Duodenal mucosa (tissue), 2 donors: Measurements from ENCODE around the gene NOL4L.

Source experiments
- H3K27ac ChIP-seq: one replicate; pipeline ENCODE4 v1.7.0; 2013; ENCODE audit warnings: low read depth, low read length
- H3K27me3 ChIP-seq, 2 donors: one replicate each; pipeline ENCODE4 v1.7.0; 2013; ENCODE audit warnings: low read length in 2 of 2, control low read depth in 1 of 2; ENCODE audit not compliant: insufficient read depth in 2 of 2, control insufficient read depth in 1 of 2
- H3K36me3 ChIP-seq, 2 donors: one replicate each; pipeline ENCODE4 v1.7.0; 2013; ENCODE audit warnings: low read length in 2 of 2, control low read depth in 1 of 2; ENCODE audit not compliant: insufficient read depth in 2 of 2, control insufficient read depth in 1 of 2
- H3K4me1 ChIP-seq, 2 donors: one replicate each; pipeline ENCODE4 v1.7.0; 2013; ENCODE audit warnings: low read length in 2 of 2, control low read depth in 1 of 2; ENCODE audit not compliant: insufficient read depth in 2 of 2, control insufficient read depth in 1 of 2
- H3K4me3 ChIP-seq, 2 donors: one replicate each; pipeline ENCODE4 v1.7.0; 2013; ENCODE audit warnings: low read length in 2 of 2, low read depth in 1 of 2
- H3K9ac ChIP-seq, 2 donors: one replicate each; pipeline ENCODE4 v1.7.0; 2013; ENCODE audit warnings: low read length in 2 of 2, low read depth in 1 of 2
- H3K9me3 ChIP-seq, 2 donors: one replicate each; pipeline ENCODE4 v1.7.0; 2013; ENCODE audit warnings: low read length in 2 of 2, control low read depth in 1 of 2; ENCODE audit not compliant: control insufficient read depth in 1 of 2

The NOL4L gene

GRCh38 chr20:32483351-32484224 lies 101.5 kb downstream of the NOL4L start:
- peak overlapping the region; percentile 55 to 64 for H3K9ac ChIP-seq
- peaks cover 51 to 52% of the 10 kb centered on the region in 2 donors for H3K4me1 ChIP-seq
- H3K27me3 ChIP-seq: no peaks in the 10 kb centered on the region
- peak overlapping the region; percentile 71 for H3K27ac ChIP-seq
- no peaks in the 10 kb centered on the region for H3K36me3 ChIP-seq
- H3K4me3 ChIP-seq: peak overlapping the region; percentile 79
- no peaks in the 10 kb centered on the region for H3K9me3 ChIP-seq

GRCh38 chr20:32482442-32483261 lies 102.5 kb downstream of the NOL4L start:
- Histone ChIP-seq H3K36me3 (no peaks in the 10 kb centered on the region), H3K4me1 (peaks cover 60 to 61% of the 10 kb centered on the region in 2 donors), H3K9me3 (no peaks in the 10 kb centered on the region), H3K27ac (peak overlapping the region; percentile 71), H3K27me3 (no peaks in the 10 kb centered on the region), H3K9ac (peak overlapping the region; percentile 66 to 71), H3K4me3 (peak overlapping the region; percentile 71 to 79)

GRCh38 chr20:32482143-32482441 lies 103.0 kb downstream of the NOL4L start:
- Histone ChIP-seq H3K27ac (peak overlapping the region; percentile 71), H3K9ac (peak overlapping the region; percentile 66 to 71), H3K9me3 (no peaks in the 10 kb centered on the region), H3K4me1 (peaks cover 66 to 67% of the 10 kb centered on the region in 2 donors), H3K27me3 (no peaks in the 10 kb centered on the region), H3K36me3 (no peaks in the 10 kb centered on the region), H3K4me3 (peak overlapping the region; percentile 71 to 79)

GRCh38 chr20:32481311-32482142 lies 103.6 kb downstream of the NOL4L start:
- H3K4me3 ChIP-seq: peak overlapping the region; percentile 71 to 79
- H3K9ac ChIP-seq: peak overlapping the region; percentile 66 to 71
- peak overlapping the region; percentile 67 for H3K27ac ChIP-seq
- no peaks in the 10 kb centered on the region for H3K36me3 ChIP-seq
- no peaks in the 10 kb centered on the region for H3K27me3 ChIP-seq
- peaks cover 69 to 70% of the 10 kb centered on the region in 2 donors for H3K4me1 ChIP-seq
- H3K9me3 ChIP-seq: no peaks in the 10 kb centered on the region

- peak overlapping the region; percentile 64 for H3K27ac ChIP-seq
- no peaks in the 10 kb centered on the region for H3K27me3 ChIP-seq
- peak overlapping the region; percentile 28 to 56 for H3K4me3 ChIP-seq
- H3K36me3 ChIP-seq: no peaks in the 10 kb centered on the region
- peaks cover 69 to 70% of the 10 kb centered on the region in 2 donors for H3K4me1 ChIP-seq
- peak overlapping the region; percentile 56 to 71 for H3K9ac ChIP-seq
- H3K9me3 ChIP-seq: no peaks in the 10 kb centered on the region
These were observed 104.5 kb downstream of the NOL4L start for GRCh38 chr20:32480371-32481241.

GRCh38 chr20:32479697-32480171 lies 105.4 kb downstream of the NOL4L start:
- H3K27me3 ChIP-seq: no peaks in the 10 kb centered on the region
- H3K4me3 ChIP-seq: peak overlapping the region in 1 of 2 donors; percentile 56
- H3K36me3 ChIP-seq: no peaks in the 10 kb centered on the region
- H3K9ac ChIP-seq: peak overlapping the region; percentile 56 to 71
- peaks cover 69 to 72% of the 10 kb centered on the region in 2 donors for H3K4me1 ChIP-seq
- no peaks in the 10 kb centered on the region for H3K9me3 ChIP-seq
- H3K27ac ChIP-seq: peak overlapping the region; percentile 64

- Histone ChIP-seq H3K27ac (no peak overlapping the region), H3K27me3 (no peaks in the 10 kb centered on the region), H3K36me3 (no peaks in the 10 kb centered on the region), H3K9ac (peak overlapping the region in 1 of 2 donors; percentile 31), H3K4me3 (no peak overlapping the region), H3K9me3 (no peaks in the 10 kb centered on the region), H3K4me1 (peaks cover 74 to 79% of the 10 kb centered on the region in 2 donors)
These were observed 106.1 kb downstream of the NOL4L start for GRCh38 chr20:32479012-32479411.

- no peak overlapping the region for H3K27ac ChIP-seq
These were observed 106.6 kb downstream of the NOL4L start for GRCh38 chr20:32478576-32478975.

More at GRCh38 chr20:32478576-32478975, 106.6 kb downstream of the NOL4L start:
- H3K27me3 ChIP-seq: no peaks in the 10 kb centered on the region
- no peaks in the 10 kb centered on the region for H3K9me3 ChIP-seq
- peaks cover 78 to 83% of the 10 kb centered on the region in 2 donors for H3K4me1 ChIP-seq
- H3K9ac ChIP-seq: no peak overlapping the region
- H3K36me3 ChIP-seq: no peaks in the 10 kb centered on the region
- no peak overlapping the region for H3K4me3 ChIP-seq
